K562 (cell line): Measurements from ENCODE around the gene SPEM2. TPM values are rescaled to one million over a fixed set of nuclear protein-coding genes. Genes with fewer than 3 reads are reported as not detected.
A peak's percentile ranks its signal among the peaks of the same experiment; 100 is the strongest.

Experiments used
- ATAC-seq: fragments of 200-7000 bp; cut with Tn5 transposase; 3 replicates; pipeline ENCODE4 v1.9.1; 2020; ENCODE audit warnings: moderate library complexity
- BruUV-seq: library from RNA; stranded (reverse); fragments of 400-500 nt; replicated peaks from 2 replicates; lab custom pipeline; 2021; lab: Mats Ljungman, UMichigan
- CTCF ChIA-PET: fragments of 300-600 bp; formaldehyde crosslinking; extraction: SDS; loops from one replicate; lab custom pipeline; 2021; ENCODE audit warnings: low intra/inter-chr PET ratio; lab: Yijun Ruan, JAX
- POLR2A ChIA-PET: fragments of 300-600, 350-650 bp; sonication (Branson Sonifier 250); formaldehyde crosslinking; extraction: SDS; loops from one replicate; lab custom pipeline; 2021; ENCODE audit warnings: antibody characterized with exemption, inconsistent platforms; lab: Yijun Ruan, JAX
- DNase-seq, 4 experiments: peaks; one replicate each; pipeline versions ENCODE4 v3.0.0 to v3.0.0-alpha.2; 2011 to 2018; ENCODE audit warnings: low spot score in 3 of 4, mixed read lengths in 3 of 4; ENCODE audit errors: extremely low read depth in 1 of 4
- FAIRE-seq: peaks from 2 replicates; lab custom pipeline; 2011; peaks lifted over from hg19 to GRCh38; lab: Jason Lieb, UNC
- H2AFZ ChIP-seq: 2 replicates; pipeline ENCODE4 v1.6.0; 2011; ENCODE audit warnings: low read depth, low read length, control low read depth, inconsistent platforms
- H3K27ac ChIP-seq: fragments of 200-600 bp; 3 replicates; pipeline ENCODE4 v1.8.0; 2011; ENCODE audit warnings: low read depth, mild to moderate bottlenecking, control low read depth, inconsistent platforms, low read length, moderate library complexity, mixed read lengths; ENCODE audit errors: extremely low read depth
- H3K27me3 ChIP-seq, 2 experiments: fragments of 300-600 bp in 1 of 2; 2 replicates in 1 of 2; 3 replicates in 1 of 2; pipeline versions ENCODE4 v1.6.0 to v1.8.0; 2011; ENCODE audit warnings: inconsistent platforms in 2 of 2, low read length in 2 of 2, mild to moderate bottlenecking in 1 of 2, mixed read lengths in 1 of 2, moderate library complexity in 1 of 2; ENCODE audit not compliant: control insufficient read depth in 2 of 2, insufficient read depth in 2 of 2
- H3K36me3 ChIP-seq: fragments of 300-600 bp; 3 replicates; pipeline ENCODE4 v1.8.0; 2011; ENCODE audit warnings: mild to moderate bottlenecking, low read length, inconsistent platforms; ENCODE audit not compliant: control insufficient read depth, insufficient read depth
- H3K4me1 ChIP-seq, 2 experiments: fragments of 200-600 bp in 1 of 2; replicated peaks in 1 of 2; 2 replicates in 1 of 2; 3 replicates in 1 of 2; pipeline versions ENCODE4 v1.5.1 to v1.8.0; 2011; ENCODE audit warnings: inconsistent platforms in 2 of 2, low read length in 2 of 2, mild to moderate bottlenecking in 1 of 2, mixed read lengths in 1 of 2, moderate library complexity in 1 of 2; ENCODE audit not compliant: control insufficient read depth in 2 of 2, insufficient read depth in 2 of 2
- H3K4me2 ChIP-seq: 2 replicates; pipeline ENCODE4 v1.6.1; 2011; ENCODE audit warnings: low read length, control low read depth, inconsistent platforms, mixed read lengths; ENCODE audit not compliant: insufficient read depth
- H3K4me3 ChIP-seq: fragments of 200-600 bp; sonication (generic), shearing (Covaris generic); 2 replicates; pipeline ENCODE4 v1.5.1; 2016; ENCODE audit warnings: control low read depth, inconsistent platforms
- H3K79me2 ChIP-seq: fragments of 200-600 bp; 3 replicates; pipeline ENCODE4 v1.8.0; 2011; ENCODE audit warnings: low read length, inconsistent platforms; ENCODE audit not compliant: control insufficient read depth, insufficient read depth
- H3K9ac ChIP-seq, 2 experiments: 2 replicates each; pipeline versions ENCODE4 v1.6.0 to v1.6.1; 2011; ENCODE audit warnings: low read depth in 2 of 2, low read length in 2 of 2, control low read depth in 1 of 2, inconsistent platforms in 1 of 2, mild to moderate bottlenecking in 1 of 2, mixed read lengths in 1 of 2; ENCODE audit not compliant: insufficient read depth in 1 of 2
- H3K9me1 ChIP-seq: one replicate; pipeline ENCODE4 v1.6.0; 2011; ENCODE audit warnings: inconsistent platforms, mild to moderate bottlenecking, low read length, moderate library complexity; ENCODE audit not compliant: control insufficient read depth, insufficient read depth
- H3K9me3 ChIP-seq: replicated peaks from 2 replicates; pipeline ENCODE4 v1.5.1; 2011; ENCODE audit warnings: low read depth, low read length, inconsistent platforms; ENCODE audit not compliant: control insufficient read depth, insufficient read depth
- H4K20me1 ChIP-seq: replicated peaks from 2 replicates; pipeline ENCODE4 v1.6.1; 2011; ENCODE audit warnings: low read length, inconsistent platforms, mixed read lengths; ENCODE audit not compliant: control insufficient read depth, insufficient read depth
- BDP1 ChIP-seq: IDR thresholded peaks from 3 replicates; pipeline ENCODE4 v1.6.1; 2011; ENCODE audit not compliant: insufficient read length, insufficient read depth
- BHLHE40 ChIP-seq: IDR thresholded peaks from 2 replicates; pipeline ENCODE4 v1.6.1; 2011; ENCODE audit warnings: low read length, improper control_type of control experiment
- FOXK2 ChIP-seq, 2 experiments: fragments of 450-650 bp; IDR thresholded peaks in 1 of 2; conservative IDR thresholded peaks in 1 of 2; 2 replicates each; pipeline ENCODE4 v1.6.1; 2016; ENCODE audit warnings: low read depth in 2 of 2, mild to moderate bottlenecking in 1 of 2
- GATAD2A ChIP-seq: fragments of 450-650 bp; IDR thresholded peaks from 2 replicates; pipeline ENCODE4 v1.6.1; 2017
- HMG20B ChIP-seq: fragments of 250-450 bp; sonication (Bioruptor Pico); IDR thresholded peaks from 2 replicates; pipeline ENCODE4 v1.5.0; 2021; ENCODE audit warnings: mild to moderate bottlenecking
- JUND ChIP-seq, 2 experiments: IDR thresholded peaks; 2 replicates in 1 of 2; 3 replicates in 1 of 2; pipeline ENCODE4 v1.6.1; 2011; ENCODE audit warnings: borderline replicate concordance in 2 of 2, low read depth in 2 of 2, low read length in 2 of 2, improper control_type of control experiment in 1 of 2, missing biosample characterization in 1 of 2, missing genetic modification characterization in 1 of 2, missing genetic modification reagents in 1 of 2
- MAFF ChIP-seq: IDR thresholded peaks from 2 replicates; pipeline ENCODE4 v1.6.1; 2012; ENCODE audit warnings: low read length, improper control_type of control experiment
- PHF8 ChIP-seq: fragments of 200-600 bp; sonication (generic); IDR thresholded peaks from 2 replicates; pipeline ENCODE4 v1.6.1; 2012; ENCODE audit warnings: mixed run types, mild to moderate bottlenecking, inconsistent platforms, low read length, moderate library complexity, borderline replicate concordance
- RBM25 ChIP-seq: fragments of 200-400 bp; formaldehyde crosslinking; IDR thresholded peaks from 2 replicates; pipeline ENCODE4 v1.6.1; 2018; ENCODE audit warnings: low read length, low read depth, moderate library complexity; ENCODE audit not compliant: severe bottlenecking
- SMARCE1 ChIP-seq: fragments of 450-650 bp; IDR thresholded peaks from 2 replicates; pipeline ENCODE4 v1.7.1; 2016; ENCODE audit warnings: mild to moderate bottlenecking
- SP2 ChIP-seq: IDR thresholded peaks from 2 replicates; pipeline ENCODE4 v1.6.1; 2011; ENCODE audit warnings: mild to moderate bottlenecking, low read depth, low read length, moderate library complexity; ENCODE audit not compliant: poor library complexity, severe bottlenecking; ENCODE audit errors: extremely low read depth
- TBP ChIP-seq: optimal IDR thresholded peaks from 2 replicates; pipeline ENCODE3; 2011; ENCODE audit warnings: low read depth, low read length, improper control_type of control experiment
- TEAD1 ChIP-seq, 2 experiments: fragments of 450-650 bp in 1 of 2; sonication (generic) in 1 of 2; formaldehyde crosslinking; IDR thresholded peaks; 2 replicates each; pipeline versions ENCODE4 v1.4.0 to v1.8.0; 2020 to 2022; ENCODE audit warnings: mild to moderate bottlenecking in 2 of 2, missing genetic modification reagents in 1 of 2
- WGBS: fragments of 100-300 bp; shearing (Covaris generic); methylation state at CpG from one replicate; pipeline ENCODE4 v1.1.6; 2016; ENCODE audit warnings: low coverage, mixed read lengths; ENCODE audit not compliant: insufficient coverage; ENCODE audit errors: missing lambda C conversion rate; 5-methylcytosine and 5-hydroxymethylcytosine counted together
- in situ Hi-C: fragments of 300-500 bp; cut with MboI; formaldehyde crosslinking; loops from 4 replicates; pipeline ENCODE4 v1.15.0; 2018; ENCODE audit warnings: inconsistent platforms, mixed read lengths
- intact Hi-C: fragments of 100-400 bp; cut with micrococcal nuclease; formaldehyde crosslinking; loops from 2 replicates; pipeline ENCODE4 v1.14.2; 2022
- polyA plus RNA-seq, 8 experiments: library from polyadenylated mRNA; depleted of rRNA in 4 of 8; stranded (reverse) in 5 of 8; unstranded in 3 of 8; fragments of >200 nt; fragmentation: Nextera tagmentation in 2 of 8; fragmentation: Illumina TruSeq in 1 of 8; extraction: Ambion mirVana in 2 of 8; extraction: Trizol in 1 of 8; gene quantifications; 2 replicates each; pipeline versions ENCODE4 v1.2.1 to v1.2.3, GENCODE V29; 2011 to 2014; ENCODE audit warnings: inconsistent platforms in 1 of 8, missing spikeins in 1 of 8
- total RNA-seq, 7 experiments: library from RNA; depleted of rRNA in 6 of 7; stranded (reverse); fragments of >200 nt in 6 of 7; fragmentation: Illumina TruSeq in 2 of 7; extraction: Trizol in 2 of 7; gene quantifications; 2 replicates each; pipeline versions ENCODE4 v1.2.1 to v1.2.3, GENCODE V29; 2011 to 2021; ENCODE audit warnings: low replicate concordance in 1 of 7
- TF ChIP-seq, protein P1 (sequence below), 3 experiments: fragments of 200-800 bp in 1 of 3; sonication (Bioruptor generic) in 1 of 3; sonication (generic) in 1 of 3; formaldehyde crosslinking in 1 of 3; IDR thresholded peaks; 2 replicates each; pipeline versions ENCODE4 v1.6.1 to v1.8.0; 2016 to 2022; ENCODE audit warnings: mild to moderate bottlenecking in 2 of 3, missing compliant biosample characterization in 2 of 3, missing genetic modification characterization in 2 of 3, missing genetic modification reagents in 1 of 3
- TF ChIP-seq, protein P2 (sequence below): sonication (generic); IDR thresholded peaks from 2 replicates; pipeline ENCODE4 v1.6.1; 2016
- TF ChIP-seq, protein P3 (sequence below): fragments of 450-650 bp; IDR thresholded peaks from 2 replicates; pipeline ENCODE4 v1.6.1; 2016; ENCODE audit warnings: antibody characterized with exemption

The SPEM2 gene
- total and polyA plus RNA-seq, 9 of the 15 experiments (the other 6 are each of a cell fraction or from before 2014, with no cell fraction given): not detected

DNA sequence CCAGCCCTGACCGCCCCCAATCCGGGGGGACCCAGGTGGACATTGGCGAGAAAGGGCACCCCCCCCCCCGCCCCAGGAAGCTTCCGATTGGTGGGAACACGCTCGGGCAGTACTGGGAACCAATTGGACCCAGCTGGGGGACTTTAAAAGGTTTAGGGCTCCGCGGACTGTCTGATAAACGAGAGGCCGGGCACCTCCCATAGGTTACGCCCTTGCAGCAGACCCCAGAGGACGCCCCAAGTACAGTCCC, 21.8 kb upstream of the SPEM2 start (continued):
- TF ChIP-seq SP2 (no peak), MAFF (no peak), SMARCE1 (no peak), TEAD1 (CRISPR knock-in tag; IDR thresholded peaks at IDR 0.05) (no peak), HMG20B (CRISPR knock-in tag) (no peak)
- TF ChIP-seq, protein P1, sequence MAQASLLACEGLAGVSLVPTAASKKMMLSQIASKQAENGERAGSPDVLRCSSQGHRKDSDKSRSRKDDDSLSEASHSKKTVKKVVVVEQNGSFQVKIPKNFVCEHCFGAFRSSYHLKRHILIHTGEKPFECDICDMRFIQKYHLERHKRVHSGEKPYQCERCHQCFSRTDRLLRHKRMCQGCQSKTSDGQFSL (CRISPR knock-in tag; IDR thresholded peaks at IDR 0.05): no peak
- TF ChIP-seq, protein P1 (tag; IDR thresholded peaks at IDR 0.05): peak in 1 of 2 experiments; percentile 61; a peak in 1 of 4 replicates

DNA sequence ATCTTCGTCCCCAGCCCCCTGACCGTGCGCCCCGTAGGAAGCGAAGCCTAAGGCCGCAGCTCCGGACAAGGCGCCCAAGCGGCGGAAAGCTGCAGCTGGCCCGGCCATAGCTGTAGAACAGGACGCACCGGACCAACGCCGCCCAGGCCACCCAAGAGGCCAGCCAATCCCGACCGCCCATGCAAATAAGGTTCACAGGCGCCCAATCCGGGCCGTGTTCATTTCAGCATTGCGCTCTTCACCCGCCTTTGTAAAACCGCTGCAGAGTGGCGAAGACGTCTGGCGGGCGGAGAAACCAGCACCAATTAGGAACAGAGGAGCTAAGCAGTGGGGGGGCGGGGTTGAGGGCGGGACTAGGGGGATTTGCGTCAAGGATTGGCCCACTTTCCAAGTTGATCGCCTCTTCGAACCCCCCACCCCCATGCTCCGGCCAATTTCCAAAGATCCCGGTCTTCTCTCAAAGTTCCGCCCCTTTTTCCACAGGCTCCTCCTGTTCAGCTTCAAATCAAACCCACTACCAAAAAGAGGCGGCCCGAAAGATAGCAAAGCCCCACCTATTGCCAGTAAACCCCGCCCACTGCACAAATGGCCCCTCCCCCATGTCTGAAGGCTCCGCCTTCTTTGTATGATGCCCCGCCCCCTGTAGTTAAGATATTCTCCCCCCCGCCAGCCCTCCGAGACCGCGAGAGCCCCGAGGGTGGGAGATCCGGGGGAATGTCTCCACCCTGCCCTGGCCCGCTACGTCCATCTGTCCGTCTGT, 21.3 kb upstream of the SPEM2 start, which contains the start of gene TMEM256:
Gene TMEM256, minus strand, starts transcription at position 121 of the 760 bp plus-strand sequence. Its CDS starts 13 bp downstream, at position 108.
- H3K4me2 ChIP-seq: peak within 1 kb of the TSS; percentile 79
- 2% methylated on average over 36 of the region's 49 CpGs for WGBS
- H3K4me3 ChIP-seq: peak within 1 kb of the TSS; percentile 68
- DNase-seq (peak; percentile 75 to 98 (median 85)), FAIRE-seq (peak; percentile 98), ATAC-seq (peak; percentile 98)
- BruUV-seq: no TSS peak
- no peaks in the 10 kb centered on the region for H3K9me3 ChIP-seq
- in situ Hi-C loops (no loop called here), intact Hi-C loops (loop anchor here (5.0 kb wide), 2 partner anchors 33 to 78 kb away; partner anchors contain the start of genes FGF11, POLR2A, SLC35G6 and TMEM102)
- CTCF ChIA-PET: no interaction called here
- H3K9me1 ChIP-seq: no peaks in the 10 kb centered on the region
- H3K79me2 ChIP-seq: peaks cover 8% of the 10 kb centered on the region; the same call in 2 of the 3 replicates
- POLR2A ChIA-PET: interaction anchor here (0.6 to 1.8 kb wide), 11 partner anchors 12 to 195 kb away, joined by 3 to 23 read pairs (median 4); partner anchors contain the start of genes CD68, POLR2A and ZBTB4
- peak within 1 kb of the TSS; percentile 78 for H3K27ac ChIP-seq
- H4K20me1 ChIP-seq: no peaks in the 10 kb centered on the region
- peak within 1 kb of the TSS; percentile 90 for H2AFZ ChIP-seq
- peak within 1 kb of the TSS; percentile 75 to 87 for H3K9ac ChIP-seq
- no peaks in the 10 kb centered on the region for H3K27me3 ChIP-seq
- peaks cover 5% of the 10 kb centered on the region; the same call in 1 of the 3 replicates for H3K36me3 ChIP-seq
- peaks cover 11 to 25% of the 10 kb centered on the region in 2 experiments; a peak in 3 of 5 replicates for H3K4me1 ChIP-seq
- TF ChIP-seq, protein P2, sequence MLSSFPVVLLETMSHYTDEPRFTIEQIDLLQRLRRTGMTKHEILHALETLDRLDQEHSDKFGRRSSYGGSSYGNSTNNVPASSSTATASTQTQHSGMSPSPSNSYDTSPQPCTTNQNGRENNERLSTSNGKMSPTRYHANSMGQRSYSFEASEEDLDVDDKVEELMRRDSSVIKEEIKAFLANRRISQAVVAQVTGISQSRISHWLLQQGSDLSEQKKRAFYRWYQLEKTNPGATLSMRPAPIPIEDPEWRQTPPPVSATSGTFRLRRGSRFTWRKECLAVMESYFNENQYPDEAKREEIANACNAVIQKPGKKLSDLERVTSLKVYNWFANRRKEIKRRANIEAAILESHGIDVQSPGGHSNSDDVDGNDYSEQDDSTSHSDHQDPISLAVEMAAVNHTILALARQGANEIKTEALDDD: no peak
- TF ChIP-seq, protein P3, sequence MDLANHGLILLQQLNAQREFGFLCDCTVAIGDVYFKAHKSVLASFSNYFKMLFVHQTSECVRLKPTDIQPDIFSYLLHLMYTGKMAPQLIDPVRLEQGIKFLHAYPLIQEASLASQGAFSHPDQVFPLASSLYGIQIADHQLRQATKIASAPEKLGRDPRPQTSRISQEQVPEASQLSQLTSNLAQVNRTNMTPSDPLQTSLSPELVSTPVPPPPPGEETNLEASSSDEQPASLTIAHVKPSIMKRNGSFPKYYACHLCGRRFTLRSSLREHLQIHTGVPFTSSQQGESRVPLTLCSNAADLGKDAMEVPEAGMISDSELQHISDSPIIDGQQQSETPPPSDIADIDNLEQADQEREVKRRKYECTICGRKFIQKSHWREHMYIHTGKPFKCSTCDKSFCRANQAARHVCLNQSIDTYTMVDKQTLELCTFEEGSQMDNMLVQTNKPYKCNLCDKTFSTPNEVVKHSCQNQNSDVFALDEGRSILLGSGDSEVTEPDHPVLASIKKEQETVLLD: no peak
- TF ChIP-seq JUND (IDR thresholded peaks at IDR 0.05; ENCODE audit: borderline replicate concordance, low read depth, low read length) (peak; percentile 10; the same call in 1 of the 2 replicates), JUND (tag; IDR thresholded peaks at IDR 0.05; ENCODE audit: borderline replicate concordance, low read depth, low read length) (no peak), GATAD2A (no peak), FOXK2 (conservative IDR thresholded peaks at IDR 0.05 in 1 of 2, IDR thresholded peaks at IDR 0.05 in 1 of 2; ENCODE audit: low read depth in 2 of 2) (peak; percentile 18 to 54; a peak in 1 of 4 replicates), PHF8 (peak; percentile 78), BHLHE40 (no peak), RBM25 (peak; percentile 57), TBP (peak; percentile 90), BDP1 (no peak)
